GM19452 (cell line): ENCODE results near the gene VDAC1.
"Not testable (repeated sequence)": the region's sequence is repeated elsewhere in the genome, so short reads cannot be mapped to it uniquely, and the experiment has no call there.

Source experiments
- ATAC-seq: cut with Tn5 transposase; IDR thresholded peaks from one replicate; pipeline ENCODE4 v1.9.1; 2021; ENCODE audit not compliant: unreplicated experiment

VDAC1 gene

GRCh38 chr5:133996683-133997252 lies 8.0 kb downstream of the VDAC1 start:
- no peak for ATAC-seq

DNA sequence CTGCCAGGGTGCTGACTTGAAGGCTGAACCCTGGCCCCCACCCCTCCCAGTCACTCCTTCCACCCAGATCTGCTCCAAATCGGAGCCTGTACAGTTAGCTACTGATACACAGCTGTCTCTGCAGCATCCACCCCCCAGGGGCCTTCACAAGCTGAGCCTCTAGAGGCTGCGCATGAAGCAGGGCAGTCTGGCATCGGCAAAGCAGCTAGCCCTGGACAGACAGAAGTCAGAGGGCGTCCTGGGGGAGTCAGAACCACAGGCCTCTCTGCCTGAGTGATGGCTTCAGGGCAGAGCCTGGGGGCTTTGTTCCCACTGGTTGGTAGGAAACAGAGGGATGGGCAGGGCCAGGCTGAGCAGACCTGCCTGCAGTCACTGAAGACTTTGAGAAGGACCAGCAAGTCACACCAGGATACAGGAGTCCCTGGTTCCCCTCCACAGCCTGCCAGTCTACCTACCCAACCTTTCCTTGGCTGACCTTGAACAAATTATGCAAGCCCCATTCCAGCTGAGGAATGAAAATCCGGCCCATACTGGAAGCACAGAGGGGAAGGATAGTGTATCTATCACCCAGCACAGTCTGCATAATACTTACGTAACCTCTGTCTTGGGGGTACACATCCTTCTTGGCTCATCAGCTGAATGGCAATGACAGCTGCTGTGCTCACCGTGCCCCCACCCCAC lies 8.8 kb downstream of the VDAC1 start:
- no peak for ATAC-seq

DNA sequence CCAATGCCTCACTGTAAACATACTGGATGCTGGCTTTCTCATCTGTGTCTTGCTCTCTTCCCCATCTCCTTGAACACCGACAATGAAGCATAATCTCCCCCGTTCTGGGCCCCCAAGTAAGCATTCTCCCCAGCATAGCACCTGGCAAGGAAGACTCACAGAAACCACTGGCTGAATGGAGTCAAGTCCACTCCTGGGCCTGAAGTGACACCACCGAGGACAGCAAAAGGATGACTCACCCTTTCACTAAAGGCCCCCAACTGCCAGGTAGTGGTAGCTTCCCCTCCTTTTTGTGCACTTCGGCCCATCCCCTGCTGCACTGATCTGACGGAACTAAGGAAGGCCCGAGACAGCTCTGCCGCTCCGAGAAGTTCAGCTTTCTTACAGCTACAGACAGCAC lies 9.4 kb downstream of the VDAC1 start:
- ATAC-seq, result no peak

- ATAC-seq, result no peak
Measured at GRCh38 chr5:133994990-133995333, 9.8 kb downstream of the VDAC1 start.

DNA sequence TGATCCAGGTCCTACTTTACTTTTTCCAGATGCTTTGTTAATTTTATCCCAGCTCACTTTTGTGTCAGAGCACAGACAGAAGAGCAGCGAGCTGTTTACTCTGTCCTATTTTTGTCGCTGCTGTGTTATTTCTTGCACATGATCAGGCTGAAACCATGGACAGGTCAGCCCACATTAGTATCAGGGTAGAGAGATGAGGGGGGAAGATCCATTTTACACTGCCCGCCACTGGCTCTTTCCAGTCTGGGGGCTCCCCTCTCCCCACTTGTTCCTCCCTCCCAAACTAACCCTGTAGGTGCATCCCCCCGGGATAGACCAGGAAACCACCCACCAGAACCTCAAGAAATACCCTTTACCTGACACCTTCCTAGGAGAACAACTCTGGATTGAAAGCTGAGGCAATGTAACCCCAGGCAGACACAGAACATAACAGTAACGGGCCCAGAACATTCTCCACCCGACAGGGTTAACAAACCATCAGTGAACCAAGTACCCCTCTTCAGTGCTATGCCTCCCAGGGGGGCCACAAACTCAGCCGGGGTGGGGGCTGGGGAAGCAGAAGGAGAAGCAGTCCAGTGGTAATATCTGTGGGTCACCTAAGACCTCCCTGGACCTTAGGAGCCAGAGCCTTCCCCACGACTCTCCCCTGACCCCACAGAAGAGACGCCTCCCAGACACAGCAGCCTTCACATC lies 10.3 kb downstream of the VDAC1 start:
- ATAC-seq, result no peak

- no peak for ATAC-seq
Measured at GRCh38 chr5:133993185-133993936, 11.4 kb downstream of the VDAC1 start.

DNA sequence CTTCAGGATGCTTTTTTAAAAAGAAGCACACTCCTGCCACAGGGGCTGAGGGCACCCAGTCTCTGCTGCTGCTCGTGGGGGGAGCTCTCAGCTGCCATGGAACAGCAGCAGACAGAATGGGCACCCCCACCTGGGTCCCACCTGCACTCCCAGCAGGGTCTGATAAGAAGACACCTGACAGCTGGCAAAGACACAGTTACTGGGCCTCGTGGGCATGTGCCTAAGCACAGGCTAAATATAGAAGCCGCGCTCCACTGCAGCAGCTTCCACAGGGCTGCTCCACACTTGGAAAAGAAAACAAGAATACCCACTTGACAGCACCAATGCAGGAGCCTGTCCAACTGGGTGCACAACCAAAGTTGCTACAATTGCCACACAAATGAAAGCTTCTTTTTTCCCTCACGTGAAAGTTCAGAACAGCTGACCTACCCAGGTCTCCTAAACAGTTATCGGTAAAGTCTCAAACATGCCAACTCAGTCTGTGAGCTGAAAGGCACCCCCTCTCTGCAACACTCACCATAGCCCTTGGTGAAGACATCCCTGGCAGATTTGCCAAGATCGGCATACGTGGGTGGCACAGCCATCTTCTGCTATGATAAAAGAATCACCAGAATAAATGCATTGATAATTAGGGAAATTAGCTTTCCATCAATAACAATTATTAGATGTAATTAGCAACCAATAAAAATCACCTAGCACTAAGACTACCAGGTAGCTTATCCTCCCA lies 12.2 kb downstream of the VDAC1 start:
- ATAC-seq, result no peak

DNA sequence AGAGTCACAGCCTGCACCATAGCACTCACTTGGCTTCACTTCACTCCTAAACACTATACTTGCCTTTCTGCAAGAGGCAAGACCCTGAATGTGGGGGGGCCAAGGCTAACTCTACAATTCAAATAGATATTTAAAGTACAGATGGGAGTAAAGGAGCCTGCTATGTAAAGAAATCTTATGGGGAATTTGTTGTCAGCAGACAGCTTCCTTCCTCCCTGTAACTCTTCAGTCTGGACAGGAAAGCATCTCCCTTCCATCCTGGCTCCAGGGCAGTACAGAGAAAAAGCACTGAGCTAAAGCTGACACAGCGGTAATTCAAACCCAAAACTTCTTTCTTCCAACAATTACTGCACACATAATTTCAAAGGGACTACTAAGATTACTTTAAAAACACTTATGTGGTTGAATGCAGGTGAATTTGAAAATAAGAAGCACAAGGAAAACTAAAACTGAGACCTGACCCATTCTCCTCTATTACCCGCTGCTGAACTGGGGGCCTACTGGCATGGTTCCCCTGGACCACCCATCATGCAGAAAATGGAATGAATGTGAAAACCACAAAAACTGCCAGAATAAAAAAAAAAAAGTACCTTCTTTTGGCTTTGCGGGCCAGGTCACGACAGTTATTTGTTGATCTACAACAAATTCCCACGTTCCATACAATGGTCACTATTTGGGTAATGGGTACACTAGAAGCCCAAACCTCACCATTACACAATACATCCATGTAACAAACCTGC lies 13.4 kb downstream of the VDAC1 start:
- ATAC-seq, result no peak

GRCh38 chr5:133990396-133990795 lies 14.4 kb downstream of the VDAC1 start:
- ATAC-seq, result no peak

GRCh38 chr5:133985540-133986180 lies 19.1 kb downstream of the VDAC1 start:
- ATAC-seq, result no peak

DNA sequence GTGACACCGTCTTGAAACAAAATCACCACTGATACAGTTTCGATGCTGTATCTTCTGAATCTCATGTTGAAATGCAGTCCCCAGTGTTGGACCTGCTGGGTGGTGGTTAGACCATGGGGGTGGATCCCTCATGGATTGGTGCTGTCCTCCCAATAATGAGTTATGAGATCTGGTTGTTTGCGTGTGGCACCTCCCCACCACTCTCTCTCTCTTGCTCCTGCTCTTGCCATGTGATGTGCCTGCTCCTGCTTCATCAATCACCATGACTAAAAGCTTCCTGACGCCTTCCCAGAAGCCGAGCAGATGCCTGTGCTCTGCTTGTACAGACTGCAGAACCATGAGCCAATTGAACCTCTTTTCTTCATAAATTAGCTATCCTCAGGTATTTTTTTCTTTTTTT lies 21.1 kb downstream of the VDAC1 start:
- ATAC-seq, result no peak

GRCh38 chr5:133981714-133982113 lies 23.1 kb downstream of the VDAC1 start:
- ATAC-seq, result no peak

GRCh38 chr5:133980652-133981051 lies 24.1 kb downstream of the VDAC1 start:
- ATAC-seq, result no peak

GRCh38 chr5:133978943-133979342 lies 25.8 kb downstream of the VDAC1 start:
- ATAC-seq, result no peak

DNA sequence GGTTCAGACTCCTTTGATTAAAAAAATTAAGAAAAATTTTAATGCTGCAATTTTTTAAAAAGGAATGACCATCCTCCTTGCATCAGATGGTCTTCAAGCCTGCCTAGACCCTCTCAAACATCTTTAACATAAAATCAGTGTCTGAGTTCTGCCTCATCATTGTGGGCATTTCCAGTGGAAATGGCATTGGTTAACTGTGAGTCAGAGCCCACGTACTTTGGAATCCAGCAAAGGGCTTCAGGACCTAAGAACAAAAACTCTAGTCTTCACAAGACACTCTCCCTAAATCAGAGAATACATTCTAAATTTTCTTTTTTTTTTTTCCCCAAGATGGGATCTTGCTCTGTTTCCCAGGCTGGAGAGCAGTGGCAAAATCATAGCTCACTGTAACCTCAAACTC lies 26.9 kb downstream of the VDAC1 start:
- ATAC-seq, result no peak

GRCh38 chr5:133977161-133977787 lies 27.5 kb downstream of the VDAC1 start:
- ATAC-seq, result no peak

- not testable (repeated sequence) for ATAC-seq
Measured at GRCh38 chr5:133975546-133975945, 29.2 kb downstream of the VDAC1 start.

DNA sequence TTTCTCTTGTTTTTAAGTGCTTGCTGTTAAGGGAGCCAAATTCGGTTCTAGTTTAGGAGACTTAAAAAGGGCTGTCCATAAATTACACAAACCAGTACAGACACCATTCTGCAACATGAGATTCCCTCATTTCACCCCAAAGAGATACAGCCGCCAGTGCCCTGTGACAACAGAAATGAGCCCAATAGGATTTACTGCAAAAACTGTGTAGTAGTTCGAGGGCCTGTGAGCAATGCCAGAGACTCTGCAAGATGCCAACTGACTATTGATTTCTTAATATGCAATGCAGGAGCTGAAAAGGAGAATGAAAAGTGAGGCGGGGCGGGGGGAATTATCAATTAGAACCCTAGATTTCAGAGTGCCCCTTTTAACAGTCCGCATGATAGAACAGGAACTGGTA lies 30.6 kb downstream of the VDAC1 start:
- no peak for ATAC-seq

DNA sequence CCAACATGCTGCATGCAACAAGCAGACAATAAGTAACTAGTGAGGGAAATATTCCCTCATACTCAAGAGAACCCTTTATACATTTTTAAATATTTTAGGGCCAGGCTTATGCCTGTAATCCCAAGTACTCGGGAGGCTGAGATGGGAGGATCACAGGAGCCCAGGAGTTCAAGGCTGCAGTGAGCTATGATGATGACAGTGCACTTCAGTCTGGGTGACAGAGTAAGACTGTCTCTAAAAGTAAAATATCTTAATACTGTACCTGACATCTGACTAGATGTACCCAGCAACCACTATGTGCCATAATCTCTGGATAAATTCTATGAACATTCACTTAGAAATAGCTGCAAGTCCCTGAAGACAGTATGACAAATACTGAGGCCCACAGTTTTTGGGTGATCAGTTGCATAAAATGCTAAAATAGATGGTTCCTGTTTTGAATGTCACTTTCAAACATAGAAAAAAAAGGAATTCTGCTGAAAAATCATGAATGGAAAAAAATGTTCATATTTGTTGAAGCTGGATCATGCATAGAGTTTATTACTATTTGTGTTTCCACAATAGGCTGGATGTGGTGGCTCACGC lies 34.4 kb downstream of the VDAC1 start:
- ATAC-seq, result no peak
